Measurements from ENCODE around the gene IL1RAP. TPM values are rescaled to one million over a fixed set of nuclear protein-coding genes. Genes with fewer than 3 reads are reported as not detected.
A peak's percentile ranks its signal among the peaks of the same experiment; 100 is the strongest.
"Not testable (repeated sequence)": the region's sequence is repeated elsewhere in the genome, so short reads cannot be mapped to it uniquely, and the experiment has no call there.

IL1RAP gene
- total RNA-seq, 4 donors from 2014 or later: 3.4 to 6.9 (median 4.9) TPM

DNA sequence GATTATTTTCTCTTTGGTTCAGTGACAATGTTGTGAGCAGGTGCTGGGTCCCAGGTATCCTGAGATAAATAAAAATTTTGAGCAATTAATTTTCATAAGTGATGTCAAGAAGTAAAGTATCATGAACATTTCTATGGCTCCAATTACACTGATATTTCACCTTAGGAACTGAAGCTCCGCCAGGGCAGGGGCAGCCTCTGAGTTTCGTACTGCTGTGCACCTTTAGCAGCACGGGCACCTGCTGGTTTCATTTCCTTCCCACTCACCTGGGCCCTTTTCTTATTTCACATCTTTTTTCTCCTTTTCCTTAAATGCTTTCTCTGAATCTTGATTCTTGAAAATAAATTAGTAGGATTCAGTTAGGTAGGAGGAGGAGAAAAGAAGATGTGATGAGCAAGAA, 1.2 kb upstream of the IL1RAP start:
- no peak for TF ChIP-seq POLR2A (IDR thresholded peaks at IDR 0.05)
- TF ChIP-seq, protein P1, sequence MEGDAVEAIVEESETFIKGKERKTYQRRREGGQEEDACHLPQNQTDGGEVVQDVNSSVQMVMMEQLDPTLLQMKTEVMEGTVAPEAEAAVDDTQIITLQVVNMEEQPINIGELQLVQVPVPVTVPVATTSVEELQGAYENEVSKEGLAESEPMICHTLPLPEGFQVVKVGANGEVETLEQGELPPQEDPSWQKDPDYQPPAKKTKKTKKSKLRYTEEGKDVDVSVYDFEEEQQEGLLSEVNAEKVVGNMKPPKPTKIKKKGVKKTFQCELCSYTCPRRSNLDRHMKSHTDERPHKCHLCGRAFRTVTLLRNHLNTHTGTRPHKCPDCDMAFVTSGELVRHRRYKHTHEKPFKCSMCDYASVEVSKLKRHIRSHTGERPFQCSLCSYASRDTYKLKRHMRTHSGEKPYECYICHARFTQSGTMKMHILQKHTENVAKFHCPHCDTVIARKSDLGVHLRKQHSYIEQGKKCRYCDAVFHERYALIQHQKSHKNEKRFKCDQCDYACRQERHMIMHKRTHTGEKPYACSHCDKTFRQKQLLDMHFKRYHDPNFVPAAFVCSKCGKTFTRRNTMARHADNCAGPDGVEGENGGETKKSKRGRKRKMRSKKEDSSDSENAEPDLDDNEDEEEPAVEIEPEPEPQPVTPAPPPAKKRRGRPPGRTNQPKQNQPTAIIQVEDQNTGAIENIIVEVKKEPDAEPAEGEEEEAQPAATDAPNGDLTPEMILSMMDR (IDR thresholded peaks at IDR 0.05): no peak
- Histone ChIP-seq H3K4me1 (peaks cover 0 to 6% (median 0%) of the 10 kb centered on the region in 4 donors), H3K36me3 (no peaks in the 10 kb centered on the region), H3K27ac (no peak overlapping the region), H3K4me3 (no peak overlapping the region), H3K9me3 (no peaks in the 10 kb centered on the region), H3K27me3 (no peaks in the 10 kb centered on the region)
- DNase-seq: no peak

DNA sequence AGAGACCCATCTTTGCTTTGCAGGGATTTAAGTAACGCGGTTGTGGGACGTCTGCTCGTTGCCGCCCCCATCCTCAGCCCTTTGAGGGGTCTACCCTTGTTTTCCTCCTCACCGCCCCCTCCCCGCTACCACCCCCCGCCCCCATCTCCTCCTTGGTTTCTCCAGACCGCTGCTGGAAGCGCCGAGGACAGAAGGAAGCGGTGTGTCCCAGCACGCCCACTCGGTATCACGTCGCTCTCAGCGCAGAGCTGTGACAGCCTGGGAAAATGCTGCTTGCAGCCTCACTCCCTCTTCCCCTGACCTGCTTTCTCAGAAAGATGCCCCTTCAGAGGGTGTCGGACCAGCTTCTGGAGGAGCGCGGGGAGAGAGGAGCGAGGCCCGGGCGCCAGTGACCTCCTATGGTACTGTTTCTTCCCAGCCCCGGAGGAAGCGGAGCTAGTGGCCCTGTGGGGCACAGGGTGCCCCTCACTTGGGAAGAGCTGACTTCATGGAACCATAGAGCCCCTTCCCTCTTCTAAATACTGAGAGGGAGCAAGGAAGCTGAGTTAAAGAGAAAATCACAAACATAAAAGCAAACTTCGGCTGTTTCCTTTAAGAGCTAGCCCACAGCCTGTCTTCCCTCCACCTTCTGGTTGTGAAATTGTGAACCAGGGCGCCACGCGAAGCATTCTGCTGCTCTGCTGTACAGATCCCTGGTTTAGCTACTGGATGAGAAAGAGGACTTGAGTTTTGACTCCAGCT, 698 bp downstream of the IL1RAP start:
- no peak for TF ChIP-seq POLR2A (IDR thresholded peaks at IDR 0.05)
- TF ChIP-seq, protein P1 (IDR thresholded peaks at IDR 0.05): no peak
- no peaks in the 10 kb centered on the region for H3K27me3 ChIP-seq
- H3K4me3 ChIP-seq: peak overlapping the region; percentile 67 to 81 (median 72)
- DNase-seq: peak; percentile 31 to 60 (median 56)
- H3K9me3 ChIP-seq: no peaks in the 10 kb centered on the region
- H3K36me3 ChIP-seq: no peaks in the 10 kb centered on the region
- H3K4me1 ChIP-seq: peaks cover 0 to 6% (median 0%) of the 10 kb centered on the region in 4 donors
- peak overlapping the region; percentile 60 to 88 (median 68) for H3K27ac ChIP-seq

DNA sequence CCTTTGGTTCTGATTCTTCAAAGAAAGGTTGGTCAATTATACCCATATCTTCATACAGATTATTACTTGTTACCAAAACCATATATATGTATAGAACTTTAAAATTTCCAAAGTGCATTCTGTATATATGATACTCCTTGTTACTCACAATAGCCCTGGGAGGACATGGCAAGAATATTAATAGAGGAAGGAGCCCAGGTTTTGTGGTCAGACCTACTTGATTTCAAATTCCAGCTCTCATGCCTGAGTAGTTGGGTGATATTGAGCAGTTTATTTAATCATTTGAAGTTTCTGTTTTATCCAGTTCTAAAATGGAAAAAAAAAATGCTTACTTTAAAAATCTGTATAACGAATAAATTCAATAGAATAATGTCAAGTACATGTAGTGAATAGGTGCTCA, 2.5 kb downstream of the IL1RAP start:
- no peak for TF ChIP-seq POLR2A (IDR thresholded peaks at IDR 0.05)
- TF ChIP-seq, protein P1 (IDR thresholded peaks at IDR 0.05): no peak
- DNase-seq: no peak
- no peaks in the 10 kb centered on the region for H3K9me3 ChIP-seq
- H3K27me3 ChIP-seq: no peaks in the 10 kb centered on the region
- H3K4me1 ChIP-seq: peaks cover 0 to 6% (median 0%) of the 10 kb centered on the region in 4 donors
- H3K27ac ChIP-seq: no peak overlapping the region
- peak overlapping the region in 1 of 4 donors; percentile 23 for H3K4me3 ChIP-seq
- H3K36me3 ChIP-seq: no peaks in the 10 kb centered on the region

DNA sequence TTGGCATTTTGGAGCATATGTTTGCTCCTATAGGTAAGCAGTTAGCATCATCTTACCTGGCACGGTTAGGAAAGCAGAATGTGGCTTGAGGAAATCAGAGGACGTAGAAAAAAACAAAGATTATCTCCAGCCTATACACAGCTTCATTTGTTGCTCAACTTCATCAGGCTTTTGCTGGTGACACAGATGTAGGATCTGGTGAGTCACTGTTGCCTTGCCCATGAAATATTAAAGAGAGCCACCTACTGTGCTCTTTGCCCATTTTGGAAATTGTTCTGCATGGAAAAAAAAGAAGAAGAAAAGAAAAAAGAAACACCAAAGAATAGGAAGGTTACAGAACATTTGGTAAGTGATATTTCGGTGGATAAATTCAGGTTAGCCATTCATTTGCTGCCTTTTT, 3.8 kb downstream of the IL1RAP start:
- Histone ChIP-seq H3K27ac (no peak overlapping the region), H3K36me3 (no peaks in the 10 kb centered on the region), H3K4me3 (no peak overlapping the region), H3K4me1 (peaks cover 0 to 6% (median 0%) of the 10 kb centered on the region in 4 donors), H3K9me3 (no peaks in the 10 kb centered on the region), H3K27me3 (no peaks in the 10 kb centered on the region)
- TF ChIP-seq, protein P1 (IDR thresholded peaks at IDR 0.05): no peak
- TF ChIP-seq POLR2A (IDR thresholded peaks at IDR 0.05): no peak
- DNase-seq: no peak

DNA sequence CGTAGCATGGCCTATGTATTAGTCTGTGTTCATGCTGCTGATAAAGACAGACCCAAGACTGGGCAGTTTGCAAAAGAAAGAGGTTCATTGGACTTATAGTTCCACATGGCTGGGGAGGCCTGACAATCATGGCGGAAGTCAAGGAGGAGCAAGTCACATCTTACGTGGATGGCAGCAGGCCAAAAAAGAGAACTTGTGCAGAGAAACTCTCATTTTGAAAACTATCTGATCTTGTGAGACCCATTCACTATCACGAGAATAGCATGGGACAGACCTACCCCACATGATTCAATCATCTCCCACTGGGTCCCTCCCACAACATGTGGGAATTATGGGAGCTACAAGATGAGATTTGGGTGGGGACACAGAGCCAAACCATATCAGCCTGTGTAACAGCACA, 4.6 kb downstream of the IL1RAP start:
- DNase-seq, H3K27ac ChIP-seq, H3K4me3 ChIP-seq, H3K4me1 ChIP-seq, H3K27me3 ChIP-seq, H3K36me3 ChIP-seq, H3K9me3 ChIP-seq: not testable (repeated sequence)

DNA sequence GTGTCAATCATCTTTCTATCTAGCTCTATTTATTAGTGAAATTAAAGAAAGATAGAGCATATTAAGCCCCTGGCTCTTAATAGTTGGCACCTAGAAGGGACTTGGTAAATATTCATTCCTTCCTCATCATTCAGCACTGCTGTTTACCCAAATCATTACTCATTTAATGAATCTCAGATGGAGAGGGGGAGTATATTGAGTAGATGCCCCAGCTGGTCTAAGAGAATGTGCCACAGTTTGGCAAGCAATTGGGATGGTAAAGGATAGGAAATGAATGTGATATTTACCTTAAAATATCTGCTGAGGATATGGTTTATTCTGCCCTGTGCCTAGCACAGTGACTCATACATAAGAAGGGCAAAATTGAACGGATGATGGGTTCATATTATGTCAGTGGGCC, 6.0 kb downstream of the IL1RAP start:
- Histone ChIP-seq H3K27me3 (no peaks in the 10 kb centered on the region), H3K4me1 (peaks cover 0 to 5% (median 0%) of the 10 kb centered on the region in 4 donors), H3K4me3 (no peak overlapping the region), H3K36me3 (no peaks in the 10 kb centered on the region), H3K9me3 (no peaks in the 10 kb centered on the region), H3K27ac (no peak overlapping the region)
- DNase-seq: no peak
- TF ChIP-seq, protein P1 (IDR thresholded peaks at IDR 0.05): no peak
- no peak for TF ChIP-seq POLR2A (IDR thresholded peaks at IDR 0.05)
